Endothelial cell of umbilical vein (primary cell): Measurements from ENCODE around the gene VTI1A.

Experiments used
- EZH2 ChIP-seq: IDR thresholded peaks from 2 replicates; pipeline ENCODE4 v1.6.1; 2012; ENCODE audit warnings: borderline replicate concordance, low read depth, mild to moderate bottlenecking, moderate library complexity, low read length, inconsistent platforms; ENCODE audit not compliant: severe bottlenecking
- POLR2A ChIP-seq: IDR thresholded peaks from 2 replicates; pipeline ENCODE4 v1.6.1; 2012; ENCODE audit warnings: low read depth, mild to moderate bottlenecking, control low read depth, low read length
- TF ChIP-seq, protein P1 (sequence below), 2 donors: IDR thresholded peaks; 1 replicate in 1 of 2; 2 replicates in 1 of 2; pipeline ENCODE4 v1.5.1; 2011; ENCODE audit warnings: low read length in 2 of 2, mild to moderate bottlenecking in 2 of 2, moderate library complexity in 2 of 2, control low read depth in 1 of 2, inconsistent platforms in 1 of 2, low read depth in 1 of 2; ENCODE audit not compliant: insufficient read depth in 1 of 2; ENCODE audit errors: extremely low read depth in 1 of 2
- TF ChIP-seq, protein P2 (sequence below): IDR thresholded peaks from 2 replicates; pipeline ENCODE4 v1.6.1; 2011; ENCODE audit not compliant: insufficient read depth, insufficient read length

DNA sequence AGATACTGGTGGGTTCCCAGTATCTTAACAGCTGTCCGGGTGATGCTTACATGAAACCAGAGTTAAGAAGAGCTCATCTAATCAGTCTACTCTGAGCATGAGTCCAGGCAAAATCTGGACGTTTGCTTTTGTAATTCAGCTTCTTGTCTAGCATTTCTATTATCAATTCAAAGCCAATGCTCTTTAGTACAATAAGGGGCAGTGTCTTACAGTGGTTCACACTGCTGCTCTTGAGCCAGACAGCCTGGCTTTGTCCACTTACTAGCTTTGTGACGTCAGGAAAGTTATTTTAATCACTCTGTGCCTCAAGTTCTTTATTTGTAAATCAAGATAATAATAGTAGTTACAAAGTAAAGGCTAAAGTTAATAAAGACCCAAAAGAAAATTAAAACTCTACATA, 275.7 kb downstream of the VTI1A start:
- no peak for TF ChIP-seq POLR2A
- TF ChIP-seq, protein P1, sequence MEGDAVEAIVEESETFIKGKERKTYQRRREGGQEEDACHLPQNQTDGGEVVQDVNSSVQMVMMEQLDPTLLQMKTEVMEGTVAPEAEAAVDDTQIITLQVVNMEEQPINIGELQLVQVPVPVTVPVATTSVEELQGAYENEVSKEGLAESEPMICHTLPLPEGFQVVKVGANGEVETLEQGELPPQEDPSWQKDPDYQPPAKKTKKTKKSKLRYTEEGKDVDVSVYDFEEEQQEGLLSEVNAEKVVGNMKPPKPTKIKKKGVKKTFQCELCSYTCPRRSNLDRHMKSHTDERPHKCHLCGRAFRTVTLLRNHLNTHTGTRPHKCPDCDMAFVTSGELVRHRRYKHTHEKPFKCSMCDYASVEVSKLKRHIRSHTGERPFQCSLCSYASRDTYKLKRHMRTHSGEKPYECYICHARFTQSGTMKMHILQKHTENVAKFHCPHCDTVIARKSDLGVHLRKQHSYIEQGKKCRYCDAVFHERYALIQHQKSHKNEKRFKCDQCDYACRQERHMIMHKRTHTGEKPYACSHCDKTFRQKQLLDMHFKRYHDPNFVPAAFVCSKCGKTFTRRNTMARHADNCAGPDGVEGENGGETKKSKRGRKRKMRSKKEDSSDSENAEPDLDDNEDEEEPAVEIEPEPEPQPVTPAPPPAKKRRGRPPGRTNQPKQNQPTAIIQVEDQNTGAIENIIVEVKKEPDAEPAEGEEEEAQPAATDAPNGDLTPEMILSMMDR (IDR thresholded peaks at IDR 0.05; ENCODE audit: extremely low read depth in 1 of 2, insufficient read depth in 1 of 2, low read depth in 1 of 2, low read length in 2 of 2), result no peak
- TF ChIP-seq EZH2, result no peak
- TF ChIP-seq, protein P2, sequence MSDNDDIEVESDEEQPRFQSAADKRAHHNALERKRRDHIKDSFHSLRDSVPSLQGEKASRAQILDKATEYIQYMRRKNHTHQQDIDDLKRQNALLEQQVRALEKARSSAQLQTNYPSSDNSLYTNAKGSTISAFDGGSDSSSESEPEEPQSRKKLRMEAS, result no peak
